NCI-H345 (cell line): ENCODE data around the gene YAF2.
"Not testable (repeated sequence)": the region's sequence is repeated elsewhere in the genome, so short reads cannot be mapped to it uniquely, and the experiment has no call there.

Experiments
- DNase-seq: peaks from one replicate; lab custom pipeline; 2025; lab: John Stamatoyannopoulos, UW

Gene YAF2

DNA sequence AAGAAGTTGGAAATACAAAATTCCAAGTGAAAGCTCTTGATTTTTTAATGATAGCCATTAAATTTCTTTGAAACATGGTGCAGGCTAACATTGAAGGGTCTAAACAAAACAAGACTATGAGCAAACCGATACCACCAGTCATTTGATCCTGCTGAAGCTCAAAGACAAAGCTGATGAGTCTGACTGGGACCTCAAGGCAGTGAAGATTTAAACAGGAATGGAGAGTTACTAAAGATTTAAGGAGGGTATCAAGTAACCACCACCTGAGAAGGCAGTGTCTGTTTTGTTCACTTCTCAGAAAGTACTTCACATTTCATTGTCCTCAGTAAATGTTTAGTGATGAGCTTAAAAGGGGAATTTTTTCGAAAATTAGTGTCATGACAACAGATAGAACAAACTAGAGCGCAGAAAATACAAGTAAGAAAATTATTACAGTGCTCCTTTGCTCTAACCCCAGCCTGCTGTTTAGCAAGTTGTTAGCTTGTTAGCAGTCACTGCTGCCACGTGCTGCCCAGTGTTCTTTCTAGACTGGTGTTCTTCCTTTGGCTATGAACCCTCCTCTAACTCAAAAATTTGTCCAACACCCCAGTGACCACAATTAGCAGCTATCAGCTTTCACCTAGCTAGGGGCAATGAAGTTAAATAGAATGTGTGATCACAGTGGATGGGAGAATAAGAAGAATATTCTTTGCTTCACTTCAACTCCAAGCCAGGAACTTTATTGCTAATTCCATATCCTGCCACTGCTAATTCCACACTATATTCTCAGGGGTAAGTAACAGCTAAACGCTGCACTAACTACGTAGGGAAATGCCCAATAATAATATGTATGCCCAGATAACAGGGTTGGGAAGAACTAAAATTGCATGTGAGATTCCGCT is 41.1 kb downstream of the YAF2 start:
- no peak for DNase-seq

DNA sequence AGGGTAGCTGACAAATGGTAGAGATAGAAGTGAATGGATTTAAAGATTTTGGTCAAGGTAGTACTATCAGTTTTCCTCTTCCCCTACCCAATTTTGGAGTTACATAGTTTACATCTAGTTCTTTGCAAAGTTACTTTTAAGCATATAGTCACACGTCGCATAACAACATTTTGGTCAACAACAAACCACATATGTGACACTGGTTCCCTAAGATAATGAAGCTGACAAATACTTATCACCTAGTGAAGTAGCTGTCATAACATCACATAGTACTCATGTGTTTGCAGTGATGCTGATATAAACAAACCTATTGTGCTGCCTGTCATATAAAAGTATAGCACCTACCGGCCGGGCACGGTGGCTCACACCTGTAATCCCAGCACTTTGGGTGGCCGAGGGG is 45.4 kb downstream of the YAF2 start:
- no peak for DNase-seq

- no peak for DNase-seq
These were observed 45.8 kb downstream of the YAF2 start for GRCh38 chr12:42192258-42192657.

- no peak for DNase-seq
These were observed 47.7 kb downstream of the YAF2 start for GRCh38 chr12:42190376-42190775.

DNA sequence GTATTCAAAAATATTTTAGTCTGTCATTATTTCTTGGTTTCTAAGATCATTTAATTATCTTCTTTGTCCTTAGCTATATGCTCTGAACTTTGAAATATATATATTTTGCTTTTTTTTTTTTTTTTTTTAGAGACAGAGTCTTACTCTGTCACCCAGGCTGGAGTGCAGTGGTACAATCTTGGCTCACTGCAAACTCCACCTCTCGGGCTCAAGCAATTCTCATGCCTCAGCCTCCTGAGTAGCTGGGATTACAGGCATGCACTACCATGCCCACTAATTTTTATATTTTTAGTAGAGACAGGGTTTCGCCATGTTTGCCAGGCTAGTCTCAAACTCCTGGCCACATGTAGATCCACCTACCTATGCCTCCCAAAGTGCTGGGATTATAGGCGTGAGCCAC is 49.8 kb downstream of the YAF2 start:
- not testable (repeated sequence) for DNase-seq

GRCh38 chr12:42187799-42188198 is 50.2 kb downstream of the YAF2 start:
- DNase-seq, result no peak

- no peak for DNase-seq
These were observed 51.3 kb downstream of the YAF2 start for GRCh38 chr12:42186793-42187192.

- DNase-seq, result no peak
These were observed 55.7 kb downstream of the YAF2 start for GRCh38 chr12:42182394-42182793.

DNA sequence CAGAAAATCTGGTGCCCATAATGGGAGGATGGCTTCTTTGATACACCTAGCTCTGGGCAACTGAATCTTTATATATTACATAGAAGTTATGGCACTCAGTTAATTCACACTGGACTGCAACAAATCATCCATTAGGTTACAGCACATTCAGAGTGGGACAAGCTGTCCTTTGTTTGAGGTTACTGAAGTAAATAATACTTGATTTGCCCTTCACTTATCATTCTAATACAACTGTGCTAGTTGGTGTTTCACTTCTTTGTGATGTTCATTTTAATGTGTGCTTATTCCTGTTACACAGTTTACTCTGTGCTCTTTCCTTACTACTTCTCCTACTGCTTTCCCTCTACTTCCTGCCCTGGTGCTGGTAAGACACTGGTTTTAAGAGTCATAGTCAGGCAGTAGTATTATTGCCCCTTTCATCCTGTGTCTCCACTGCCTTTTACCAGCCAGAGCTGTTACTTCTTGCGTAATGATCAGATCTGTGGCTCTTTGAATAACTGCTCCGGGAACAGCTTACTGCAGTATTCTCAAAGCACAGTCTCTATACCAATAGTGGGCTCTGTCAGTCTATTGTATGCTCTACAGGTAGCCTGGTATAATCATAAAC is 57.0 kb downstream of the YAF2 start:
- no peak for DNase-seq

DNA sequence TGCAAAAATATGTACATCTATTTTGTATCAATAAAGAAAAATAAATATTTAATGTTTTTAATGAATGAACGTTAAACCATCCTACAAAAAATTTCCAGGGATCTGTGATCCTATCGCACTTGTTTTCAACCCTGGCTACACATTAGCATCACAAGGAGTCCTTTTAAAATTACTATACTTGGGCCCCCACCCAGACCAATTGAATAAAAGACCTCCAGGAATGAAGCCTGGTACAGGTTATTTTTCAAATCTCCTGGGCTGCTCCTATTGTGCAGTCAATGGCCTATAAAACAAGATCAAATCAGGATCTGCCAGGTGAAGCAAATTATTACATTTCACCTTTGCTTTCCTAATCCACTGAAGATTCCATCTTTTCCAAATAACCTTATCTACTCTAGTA is 59.9 kb downstream of the YAF2 start:
- no peak for DNase-seq

DNA sequence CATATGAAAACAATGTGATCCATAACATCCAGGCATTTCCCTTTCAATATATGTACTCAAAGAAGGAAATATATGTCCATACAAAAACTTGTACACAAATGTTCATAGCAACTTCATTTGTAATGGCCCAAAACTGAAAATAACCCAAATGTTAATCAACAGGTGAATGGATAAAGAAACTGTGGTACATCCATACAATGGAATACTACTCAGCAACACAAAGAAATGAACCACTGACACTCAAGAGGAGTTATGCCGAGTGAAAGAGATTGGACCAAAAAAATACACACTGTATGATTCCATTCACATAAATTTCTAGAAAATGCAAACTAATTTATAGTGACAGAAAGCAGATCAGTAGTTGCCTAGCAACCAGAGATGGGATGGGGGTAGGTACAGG is 63.1 kb downstream of the YAF2 start:
- DNase-seq, result no peak

DNA sequence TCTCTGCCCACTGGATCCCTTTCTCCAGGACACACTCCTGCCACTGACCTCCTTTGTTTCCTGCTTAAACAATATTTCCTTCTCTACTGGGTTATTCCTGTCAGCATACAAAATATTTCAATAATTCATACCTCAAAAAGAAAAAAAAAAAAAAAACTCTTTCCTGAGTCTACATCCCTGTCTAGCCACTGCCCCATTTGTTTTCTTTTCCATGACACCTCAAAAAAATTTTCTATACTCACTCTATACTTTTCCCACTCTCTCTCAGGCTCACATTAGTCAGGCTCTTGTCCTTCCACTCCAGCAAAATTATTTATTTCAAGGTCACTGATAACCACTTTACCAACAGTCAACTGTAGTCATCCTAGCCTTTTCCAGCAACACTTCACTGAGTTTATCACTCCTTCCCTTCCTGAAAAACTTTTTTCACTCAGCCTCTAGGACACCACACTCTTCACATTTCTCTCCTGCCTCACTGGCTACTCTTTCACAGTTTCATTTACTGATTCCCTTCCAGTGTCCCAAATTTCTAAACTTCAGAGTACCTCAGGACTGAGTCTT is 64.0 kb downstream of the YAF2 start:
- no peak for DNase-seq

DNA sequence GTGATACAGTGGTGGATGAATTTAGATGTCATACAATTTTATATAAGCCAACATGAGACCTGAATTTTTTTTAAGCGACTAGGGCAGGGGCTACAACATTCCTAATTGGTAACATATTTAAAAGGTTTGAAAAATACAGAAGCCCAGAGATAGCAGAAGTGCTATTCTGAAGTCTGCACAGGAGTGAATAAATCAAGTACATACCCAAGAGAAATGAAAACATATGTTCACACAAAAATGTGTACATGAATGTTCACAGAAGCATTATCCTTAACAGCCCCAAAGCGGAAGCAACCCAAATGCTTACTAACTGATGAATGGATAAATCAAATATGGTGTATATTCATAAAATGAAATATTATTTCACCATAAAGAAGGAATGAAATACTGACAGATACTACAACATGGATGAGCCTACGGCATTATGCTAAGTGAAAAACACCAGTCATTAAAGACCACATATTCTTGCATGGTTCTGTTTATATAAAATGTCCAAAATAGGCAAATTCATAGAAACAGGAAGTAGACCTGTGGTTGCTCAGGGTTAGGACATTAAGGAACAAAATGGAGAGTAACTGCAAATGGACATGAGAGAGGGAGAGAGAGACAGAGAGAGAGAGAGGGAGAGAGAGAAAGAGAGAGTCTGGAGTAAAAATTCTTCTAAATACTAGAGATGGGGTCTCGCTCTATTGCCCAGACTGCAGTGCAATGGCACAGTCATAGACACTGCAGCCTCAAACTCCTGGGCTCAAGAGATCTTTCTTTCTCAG is 65.4 kb downstream of the YAF2 start:
- no peak for DNase-seq

DNA sequence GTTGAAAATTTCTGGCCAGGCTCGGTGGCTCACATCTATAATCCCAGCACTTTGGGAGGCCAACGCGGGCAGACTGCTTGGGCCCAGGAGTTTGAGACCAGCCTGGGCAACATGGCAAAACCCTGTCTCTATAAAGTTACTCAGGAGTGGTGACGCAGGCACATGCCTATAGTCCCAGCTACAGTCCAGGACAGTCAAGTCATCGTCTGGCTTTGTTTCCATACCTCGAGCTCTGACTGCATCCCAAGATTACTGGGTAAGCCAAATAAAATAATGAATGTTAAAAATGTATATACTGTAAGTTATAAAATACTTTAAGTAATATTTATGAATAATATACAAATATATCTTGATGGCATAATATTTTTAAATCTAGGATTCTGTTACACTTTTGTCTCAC is 70.3 kb downstream of the YAF2 start:
- no peak for DNase-seq

DNA sequence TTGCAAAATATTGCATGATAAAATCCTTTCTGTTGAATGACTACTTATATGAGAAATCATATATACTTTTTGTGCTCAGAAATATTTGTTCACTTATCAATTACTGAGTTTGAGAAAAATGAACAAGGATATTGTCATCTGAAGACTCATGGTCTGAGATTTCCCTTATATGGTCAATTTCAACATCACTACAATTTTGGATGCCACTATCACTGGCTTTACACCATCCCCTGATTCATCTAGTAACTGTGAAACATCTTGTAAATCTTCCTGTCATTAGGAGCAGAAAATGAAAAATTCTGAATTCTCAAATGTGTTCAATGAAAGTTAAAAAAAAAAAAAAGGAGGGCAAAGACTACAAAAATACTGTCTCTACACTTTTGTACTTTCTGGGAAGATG is 71.5 kb downstream of the YAF2 start:
- DNase-seq, result no peak

DNA sequence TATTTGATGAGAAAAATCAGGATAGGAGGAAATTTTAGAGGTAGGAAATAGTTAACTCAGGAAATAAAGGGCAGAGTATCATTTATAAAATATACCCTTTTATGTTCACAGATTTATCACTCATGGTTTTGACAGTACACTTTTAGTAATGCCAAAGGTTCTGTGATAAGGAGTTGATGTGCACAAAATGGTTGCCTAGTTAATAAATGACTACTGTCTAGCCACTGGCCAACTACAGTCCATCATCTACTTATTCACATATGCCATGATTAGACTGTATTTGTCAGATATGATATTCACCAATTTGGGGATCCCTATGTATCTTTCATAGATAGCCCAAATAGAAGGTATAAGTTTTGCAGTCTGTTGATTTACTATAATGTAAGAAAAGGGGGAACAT is 74.1 kb downstream of the YAF2 start:
- DNase-seq, result no peak

GRCh38 chr12:42162965-42163364 is 75.1 kb downstream of the YAF2 start:
- DNase-seq, result no peak

DNA sequence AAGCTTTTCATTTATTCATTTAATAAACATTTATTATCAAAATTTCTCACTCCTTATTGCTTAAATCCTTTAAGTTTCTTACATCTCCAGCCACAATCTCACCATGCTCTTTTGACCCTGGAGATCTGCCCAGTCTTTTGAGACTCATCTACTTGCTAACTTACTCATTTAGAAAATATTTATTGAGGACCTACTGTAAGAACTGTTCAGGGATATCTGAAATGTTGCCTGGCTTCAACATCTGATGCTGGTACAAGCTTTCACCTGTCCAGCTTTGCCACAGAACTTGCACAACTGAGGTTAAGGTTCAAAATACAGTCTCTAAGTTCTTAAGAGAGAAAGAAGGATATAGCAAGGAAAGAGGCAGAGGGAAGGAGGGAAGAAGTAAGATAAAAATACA is 75.9 kb downstream of the YAF2 start:
- no peak for DNase-seq

- DNase-seq, result no peak
These were observed 76.5 kb downstream of the YAF2 start for GRCh38 chr12:42161529-42161928.

- no peak for DNase-seq
These were observed 81.8 kb downstream of the YAF2 start for GRCh38 chr12:42156232-42156631.

GRCh38 chr12:42145552-42146215 is 92.4 kb downstream of the YAF2 start:
- DNase-seq, result no peak

DNA sequence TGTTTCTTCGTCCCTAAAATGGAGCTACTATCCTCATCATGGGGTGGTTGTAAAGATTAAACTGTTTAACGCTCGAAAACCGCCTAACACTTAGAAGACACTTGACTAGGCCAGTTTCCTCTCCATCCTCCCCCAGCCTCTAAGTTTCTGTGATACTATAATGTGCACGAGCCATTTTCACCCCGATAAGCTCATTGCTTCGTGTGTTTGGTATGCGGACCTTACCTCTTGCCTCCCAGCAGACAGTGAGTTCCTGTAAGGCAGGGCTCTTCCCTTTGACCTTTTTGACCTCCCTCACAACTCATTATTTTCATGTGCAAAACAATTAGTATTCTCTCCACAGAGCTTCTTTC is 92.9 kb downstream of the YAF2 start:
- no peak for DNase-seq
